ENCODE results near the gene EVX1. TPM values are rescaled to one million over a fixed set of nuclear protein-coding genes. Genes with fewer than 3 reads are reported as not detected.

The EVX1 gene
- total RNA-seq, 2 donors from 2014 or later: not detected

GRCh38 chr7:27295236-27295635 is 52.6 kb downstream of the EVX1 start:
- intact Hi-C loops (cut with DNase I): no loop called here
- no peak for ATAC-seq
- no peak for DNase-seq

GRCh38 chr7:27297356-27297755 is 54.8 kb downstream of the EVX1 start:
- DNase-seq (no peak), ATAC-seq (no peak)
- intact Hi-C loops (cut with DNase I): no loop called here

Other genes starting within 250 kb of the EVX1 start
- gene HOXA1, start 146.8 kb upstream of the EVX1 start, total RNA-seq: under 1 TPM; 0.12 to 0.26 TPM
- gene HOXA2, start 140.1 kb upstream of the EVX1 start, total RNA-seq: under 1 TPM; 0.13 to 0.38 TPM
- 1 to 10 TPM in 1 of 2 donors, under 1 TPM in 1; 0.97 to 1.0 TPM for gene HOXA4, start 112.0 kb upstream of the EVX1 start, total RNA-seq
- gene HOXA5, start 99.1 kb upstream of the EVX1 start, total RNA-seq: under 1 TPM in 1 of 2 donors, not detected in 1; 0.27 TPM
- not detected for gene HOXA6, start 95.0 kb upstream of the EVX1 start, total RNA-seq
- under 1 TPM; 0.68 to 0.74 TPM for gene HOXA3, start 90.2 kb upstream of the EVX1 start, total RNA-seq
- gene HOXA7, start 86.1 kb upstream of the EVX1 start, total RNA-seq: under 1 TPM; 0.12 to 0.39 TPM
- not detected for gene HOXA9, start 77.3 kb upstream of the EVX1 start, total RNA-seq
- under 1 TPM; 0.10 to 0.21 TPM for gene HOXA10, start 68.5 kb upstream of the EVX1 start, total RNA-seq
- gene HOXA11, start 57.6 kb upstream of the EVX1 start, total RNA-seq: not detected
- not detected for gene HOXA13, start 42.7 kb upstream of the EVX1 start, total RNA-seq

Measured in left cardiac atrium (tissue), 4 donors.